Choroid plexus epithelial cell (primary cell): ENCODE results near the gene CFAP20DC.
A peak's percentile ranks its signal among the peaks of the same experiment; 100 is the strongest.
"Not testable (repeated sequence)": the region's sequence is repeated elsewhere in the genome, so short reads cannot be mapped to it uniquely, and the experiment has no call there.

ENCODE experiments used
- DNase-seq: peaks from one replicate; pipeline ENCODE4 v3.0.0-alpha.2; 2010; ENCODE audit warnings: low read depth
- H3K4me3 ChIP-seq: 2 replicates; pipeline ENCODE4 v1.5.1; 2011; ENCODE audit warnings: low read depth, mild to moderate bottlenecking, control low read depth, low read length, moderate library complexity
- CTCF ChIP-seq: conservative IDR thresholded peaks from 2 replicates; pipeline ENCODE4 v1.5.1; 2011; ENCODE audit warnings: low read depth, mild to moderate bottlenecking, control low read depth, inconsistent platforms, low read length, moderate library complexity

The CFAP20DC gene

GRCh38 chr3:58979840-58980239 is 70.0 kb downstream of the CFAP20DC start:
- DNase-seq, result no peak
- TF ChIP-seq CTCF, result no peak
- H3K4me3 ChIP-seq, result no peak overlapping the region

DNA sequence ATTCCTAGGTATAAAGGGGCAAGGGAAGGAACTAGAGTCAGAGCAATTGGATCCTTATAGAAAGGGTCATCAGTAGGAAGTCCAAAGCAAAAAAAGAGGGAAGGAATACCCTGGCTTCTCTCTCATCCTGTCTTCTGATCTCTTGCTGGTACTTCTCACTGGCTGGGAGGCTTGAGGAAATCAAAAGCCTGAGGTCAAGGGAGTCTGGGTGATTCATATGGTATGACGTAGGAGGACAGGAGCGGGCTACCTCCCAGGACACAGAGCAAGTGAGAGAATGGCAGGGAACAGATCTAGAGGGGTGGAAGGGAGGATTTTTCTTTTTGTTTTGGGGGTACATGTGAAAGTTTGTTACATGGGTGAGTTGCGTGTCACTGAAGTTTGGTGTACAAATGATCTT is 76.0 kb downstream of the CFAP20DC start:
- DNase-seq, result peak; percentile 79
- no peak for TF ChIP-seq CTCF
- H3K4me3 ChIP-seq, result no peak overlapping the region

DNA sequence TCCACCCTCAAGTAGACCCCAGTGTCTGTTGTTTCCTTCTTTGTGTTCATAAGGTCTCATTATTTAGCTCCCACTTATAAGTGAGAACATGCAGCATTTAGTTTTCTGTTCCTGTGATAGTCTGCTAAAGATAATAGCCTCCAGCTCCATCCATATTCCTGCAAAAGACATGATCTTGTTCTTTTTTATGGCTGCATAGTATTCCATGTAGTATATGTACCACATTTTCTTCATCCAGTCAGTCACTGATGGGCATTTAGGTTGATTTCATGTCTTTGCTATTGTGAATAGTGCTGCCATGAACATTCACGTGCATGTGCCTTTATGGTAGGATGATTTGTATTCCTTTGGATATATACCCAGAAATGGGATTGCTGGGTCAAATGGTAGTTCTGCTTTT is 82.0 kb downstream of the CFAP20DC start:
- not testable (repeated sequence) for DNase-seq, H3K4me3 ChIP-seq

GRCh38 chr3:58965865-58966264 is 84.0 kb downstream of the CFAP20DC start:
- H3K4me3 ChIP-seq, result no peak overlapping the region
- DNase-seq, result peak; percentile 49
- no peak for TF ChIP-seq CTCF

- TF ChIP-seq CTCF, result no peak
- DNase-seq, result peak; percentile 12
- no peak overlapping the region for H3K4me3 ChIP-seq
These were observed 85.8 kb downstream of the CFAP20DC start for GRCh38 chr3:58963928-58964503.

GRCh38 chr3:58962816-58963215 is 87.0 kb downstream of the CFAP20DC start:
- DNase-seq, result peak; percentile 37
- H3K4me3 ChIP-seq, result no peak overlapping the region
- no peak for TF ChIP-seq CTCF

DNA sequence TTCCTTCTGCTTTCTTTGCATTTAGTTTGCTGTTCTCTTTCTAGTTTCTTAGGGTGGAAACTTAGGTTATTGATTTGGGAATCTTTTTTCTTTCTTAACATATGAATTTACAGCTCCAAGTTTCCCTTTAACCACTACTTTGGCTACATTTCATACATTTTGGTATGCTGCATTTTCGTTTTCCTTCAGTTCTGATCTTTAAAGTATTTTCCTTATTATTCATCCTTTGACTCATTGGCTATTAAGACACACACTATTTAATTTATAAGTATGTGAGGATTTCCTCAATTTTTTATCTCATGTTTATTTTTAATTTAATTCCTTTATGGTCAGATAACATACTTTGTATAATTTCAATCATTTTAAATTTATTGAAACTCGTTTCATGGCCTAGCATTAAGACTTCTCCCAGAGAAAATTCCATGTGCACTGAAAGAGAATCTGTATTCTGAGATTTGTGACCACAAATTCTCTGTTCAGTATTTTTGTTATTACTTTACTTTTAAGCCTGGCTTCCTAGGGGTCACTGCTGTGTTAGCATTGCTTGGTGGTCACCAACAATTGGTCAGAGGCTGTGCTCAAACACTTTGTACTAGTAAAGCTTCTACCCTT is 87.7 kb downstream of the CFAP20DC start:
- no peak overlapping the region for H3K4me3 ChIP-seq
- TF ChIP-seq CTCF, result no peak
- DNase-seq, result no peak
